NCI-H1694 treated with DMSO at 0.1 percent for 48 hours (cell line): ENCODE data around the gene GLRX2.
"Not testable (repeated sequence)": the region's sequence is repeated elsewhere in the genome, so short reads cannot be mapped to it uniquely, and the experiment has no call there.

Source experiments
- DNase-seq: peaks from one replicate; lab custom pipeline; 2025; lab: John Stamatoyannopoulos, UW

Gene GLRX2

GRCh38 chr1:193062698-193063463 lies 42.3 kb downstream of the GLRX2 start:
- no peak for DNase-seq

GRCh38 chr1:193060938-193061337 lies 44.3 kb downstream of the GLRX2 start:
- peak; percentile 4 for DNase-seq

- DNase-seq: no peak
Measured at GRCh38 chr1:193060406-193060805, 44.8 kb downstream of the GLRX2 start.

- DNase-seq: no peak
Measured at GRCh38 chr1:193060115-193060403, 45.2 kb downstream of the GLRX2 start.

GRCh38 chr1:193059282-193060114 lies 45.7 kb downstream of the GLRX2 start, which contains the start of the genes RO60 and UCHL5:
Gene RO60 (plus strand): TSS chr1:193059612. CDS start chr1:193069055, 9,443 bp downstream.
Gene UCHL5 (minus strand): TSS chr1:193059360. CDS start chr1:193059260, 100 bp downstream.
- peak; percentile 98 for DNase-seq

GRCh38 chr1:193058529-193059281 lies 46.5 kb downstream of the GLRX2 start:
- DNase-seq: no peak

GRCh38 chr1:193054169-193054675 lies 51.0 kb downstream of the GLRX2 start:
- no peak for DNase-seq

GRCh38 chr1:193048913-193049312 lies 56.3 kb downstream of the GLRX2 start:
- DNase-seq: not testable (repeated sequence)
